K562 (cell line): Measurements from ENCODE around the gene UMAD1. TPM values are rescaled to one million over a fixed set of nuclear protein-coding genes. Genes with fewer than 3 reads are reported as not detected.

ENCODE experiments used
- ATAC-seq: fragments of 200-7000 bp; cut with Tn5 transposase; 3 replicates; pipeline ENCODE4 v1.9.1; 2020; ENCODE audit warnings: moderate library complexity
- BruUV-seq: library from RNA; stranded (reverse); fragments of 400-500 nt; replicated peaks from 2 replicates; lab custom pipeline; 2021; lab: Mats Ljungman, UMichigan
- CTCF ChIA-PET: fragments of 300-600 bp; formaldehyde crosslinking; extraction: SDS; loops from one replicate; lab custom pipeline; 2021; ENCODE audit warnings: low intra/inter-chr PET ratio; lab: Yijun Ruan, JAX
- POLR2A ChIA-PET: fragments of 300-600, 350-650 bp; sonication (Branson Sonifier 250); formaldehyde crosslinking; extraction: SDS; loops from one replicate; lab custom pipeline; 2021; ENCODE audit warnings: antibody characterized with exemption, inconsistent platforms; lab: Yijun Ruan, JAX
- DNase-seq, 4 experiments: peaks; one replicate each; pipeline versions ENCODE4 v3.0.0 to v3.0.0-alpha.2; 2011 to 2018; ENCODE audit warnings: low spot score in 3 of 4, mixed read lengths in 3 of 4; ENCODE audit errors: extremely low read depth in 1 of 4
- FAIRE-seq: peaks from 2 replicates; lab custom pipeline; 2011; peaks lifted over from hg19 to GRCh38; lab: Jason Lieb, UNC
- H2AFZ ChIP-seq: 2 replicates; pipeline ENCODE4 v1.6.0; 2011; ENCODE audit warnings: low read depth, low read length, control low read depth, inconsistent platforms
- H3K27ac ChIP-seq: fragments of 200-600 bp; 3 replicates; pipeline ENCODE4 v1.8.0; 2011; ENCODE audit warnings: low read depth, mild to moderate bottlenecking, control low read depth, inconsistent platforms, low read length, moderate library complexity, mixed read lengths; ENCODE audit errors: extremely low read depth
- H3K27me3 ChIP-seq, 2 experiments: fragments of 300-600 bp in 1 of 2; 2 replicates in 1 of 2; 3 replicates in 1 of 2; pipeline versions ENCODE4 v1.6.0 to v1.8.0; 2011; ENCODE audit warnings: inconsistent platforms in 2 of 2, low read length in 2 of 2, mild to moderate bottlenecking in 1 of 2, mixed read lengths in 1 of 2, moderate library complexity in 1 of 2; ENCODE audit not compliant: control insufficient read depth in 2 of 2, insufficient read depth in 2 of 2
- H3K36me3 ChIP-seq: fragments of 300-600 bp; 3 replicates; pipeline ENCODE4 v1.8.0; 2011; ENCODE audit warnings: mild to moderate bottlenecking, low read length, inconsistent platforms; ENCODE audit not compliant: control insufficient read depth, insufficient read depth
- H3K4me1 ChIP-seq, 2 experiments: fragments of 200-600 bp in 1 of 2; replicated peaks in 1 of 2; 2 replicates in 1 of 2; 3 replicates in 1 of 2; pipeline versions ENCODE4 v1.5.1 to v1.8.0; 2011; ENCODE audit warnings: inconsistent platforms in 2 of 2, low read length in 2 of 2, mild to moderate bottlenecking in 1 of 2, mixed read lengths in 1 of 2, moderate library complexity in 1 of 2; ENCODE audit not compliant: control insufficient read depth in 2 of 2, insufficient read depth in 2 of 2
- H3K4me2 ChIP-seq: 2 replicates; pipeline ENCODE4 v1.6.1; 2011; ENCODE audit warnings: low read length, control low read depth, inconsistent platforms, mixed read lengths; ENCODE audit not compliant: insufficient read depth
- H3K4me3 ChIP-seq: fragments of 200-600 bp; sonication (generic), shearing (Covaris generic); 2 replicates; pipeline ENCODE4 v1.5.1; 2016; ENCODE audit warnings: control low read depth, inconsistent platforms
- H3K79me2 ChIP-seq: fragments of 200-600 bp; 3 replicates; pipeline ENCODE4 v1.8.0; 2011; ENCODE audit warnings: low read length, inconsistent platforms; ENCODE audit not compliant: control insufficient read depth, insufficient read depth
- H3K9ac ChIP-seq, 2 experiments: 2 replicates each; pipeline versions ENCODE4 v1.6.0 to v1.6.1; 2011; ENCODE audit warnings: low read depth in 2 of 2, low read length in 2 of 2, control low read depth in 1 of 2, inconsistent platforms in 1 of 2, mild to moderate bottlenecking in 1 of 2, mixed read lengths in 1 of 2; ENCODE audit not compliant: insufficient read depth in 1 of 2
- H3K9me1 ChIP-seq: one replicate; pipeline ENCODE4 v1.6.0; 2011; ENCODE audit warnings: inconsistent platforms, mild to moderate bottlenecking, low read length, moderate library complexity; ENCODE audit not compliant: control insufficient read depth, insufficient read depth
- H3K9me3 ChIP-seq: replicated peaks from 2 replicates; pipeline ENCODE4 v1.5.1; 2011; ENCODE audit warnings: low read depth, low read length, inconsistent platforms; ENCODE audit not compliant: control insufficient read depth, insufficient read depth
- H4K20me1 ChIP-seq: replicated peaks from 2 replicates; pipeline ENCODE4 v1.6.1; 2011; ENCODE audit warnings: low read length, inconsistent platforms, mixed read lengths; ENCODE audit not compliant: control insufficient read depth, insufficient read depth
- C11orf30 ChIP-seq: fragments of 450-650 bp; IDR thresholded peaks from 2 replicates; pipeline ENCODE4 v1.6.1; 2016; ENCODE audit warnings: low read depth, mild to moderate bottlenecking
- FOXA3 ChIP-seq, 2 experiments: fragments of 450-650 bp in 1 of 2; sonication (generic) in 1 of 2; formaldehyde crosslinking; IDR thresholded peaks in 1 of 2; conservative IDR thresholded peaks in 1 of 2; 2 replicates each; pipeline versions ENCODE4 v1.4.0 to v1.8.0; 2020 to 2022; ENCODE audit warnings: mild to moderate bottlenecking in 2 of 2, missing genetic modification reagents in 1 of 2
- FOXJ2 ChIP-seq: fragments of 200-800 bp; sonication (Bioruptor generic); IDR thresholded peaks from 2 replicates; pipeline ENCODE4 v1.6.1; 2016; ENCODE audit warnings: missing genetic modification characterization, missing compliant biosample characterization
- KLF6 ChIP-seq: fragments of 250-450 bp; sonication (Bioruptor Pico); IDR thresholded peaks from 2 replicates; pipeline ENCODE4 v1.4.0; 2020; ENCODE audit warnings: mild to moderate bottlenecking, moderate library complexity, borderline replicate concordance
- LCOR ChIP-seq: sonication (generic); formaldehyde crosslinking; IDR thresholded peaks from 2 replicates; pipeline ENCODE4 v1.8.0; 2022; ENCODE audit warnings: mild to moderate bottlenecking, missing genetic modification reagents
- MAFF ChIP-seq: IDR thresholded peaks from 2 replicates; pipeline ENCODE4 v1.6.1; 2012; ENCODE audit warnings: low read length, improper control_type of control experiment
- MAFG ChIP-seq: fragments of 450-650 bp; conservative IDR thresholded peaks from 2 replicates; pipeline ENCODE4 v1.6.1; 2016; ENCODE audit warnings: missing genetic modification characterization, missing compliant biosample characterization
- MAFK ChIP-seq: IDR thresholded peaks from 2 replicates; pipeline ENCODE4 v1.6.1; 2011; ENCODE audit warnings: low read length, improper control_type of control experiment
- NCOA2 ChIP-seq, 2 experiments: fragments of 450-650 bp; IDR thresholded peaks; 2 replicates each; pipeline ENCODE4 v1.6.1; 2018; ENCODE audit warnings: mild to moderate bottlenecking in 2 of 2, moderate library complexity in 1 of 2; ENCODE audit not compliant: partially characterized antibody in 2 of 2
- NR4A1 ChIP-seq, 2 experiments: fragments of 250-450 bp in 1 of 2; fragments of 450-650 bp in 1 of 2; sonication (Bioruptor Pico) in 1 of 2; IDR thresholded peaks; 2 replicates each; pipeline versions ENCODE4 v1.4.0 to v1.6.1; 2016 to 2020; ENCODE audit warnings: mild to moderate bottlenecking in 2 of 2, missing compliant biosample characterization in 1 of 2, missing genetic modification characterization in 1 of 2, moderate library complexity in 1 of 2
- RUNX1 ChIP-seq: sonication (generic); IDR thresholded peaks from 2 replicates; pipeline ENCODE4 v1.6.1; 2016; ENCODE audit warnings: antibody characterized with exemption, low read depth
- SIN3A ChIP-seq, 2 experiments: fragments of 150-350 bp in 1 of 2; IDR thresholded peaks; 2 replicates each; pipeline ENCODE4 v1.6.1; 2011 to 2016; ENCODE audit warnings: borderline replicate concordance in 2 of 2, low read depth in 2 of 2, low read length in 2 of 2, mild to moderate bottlenecking in 2 of 2, moderate library complexity in 2 of 2; ENCODE audit not compliant: control insufficient read depth in 1 of 2
- XRCC4 ChIP-seq: IDR thresholded peaks from one replicate; pipeline ENCODE4 v1.6.1; 2011; ENCODE audit not compliant: insufficient read depth, insufficient read length; ENCODE audit errors: extremely low read depth
- ZNF239 ChIP-seq: fragments of 250-450 bp; sonication (Bioruptor Pico); IDR thresholded peaks from 2 replicates; pipeline ENCODE4 v1.4.0; 2020; ENCODE audit warnings: mild to moderate bottlenecking
- ZNF316 ChIP-seq: fragments of 450-650 bp; IDR thresholded peaks from 2 replicates; pipeline ENCODE4 v1.6.1; 2016
- ZNF431 ChIP-seq: sonication (generic); formaldehyde crosslinking; IDR thresholded peaks from 2 replicates; pipeline ENCODE4 v1.8.0; 2022; ENCODE audit warnings: mild to moderate bottlenecking, missing genetic modification reagents
- ZNF57 ChIP-seq: fragments of 450-650 bp; formaldehyde crosslinking; IDR thresholded peaks from 2 replicates; pipeline ENCODE4 v1.4.0; 2020; ENCODE audit warnings: mild to moderate bottlenecking, moderate library complexity
- WGBS: fragments of 100-300 bp; shearing (Covaris generic); methylation state at CpG from one replicate; pipeline ENCODE4 v1.1.6; 2016; ENCODE audit warnings: low coverage, mixed read lengths; ENCODE audit not compliant: insufficient coverage; ENCODE audit errors: missing lambda C conversion rate; 5-methylcytosine and 5-hydroxymethylcytosine counted together
- in situ Hi-C: fragments of 300-500 bp; cut with MboI; formaldehyde crosslinking; loops from 4 replicates; pipeline ENCODE4 v1.15.0; 2018; ENCODE audit warnings: inconsistent platforms, mixed read lengths
- intact Hi-C: fragments of 100-400 bp; cut with micrococcal nuclease; formaldehyde crosslinking; loops from 2 replicates; pipeline ENCODE4 v1.14.2; 2022
- polyA plus RNA-seq, 8 experiments: library from polyadenylated mRNA; depleted of rRNA in 4 of 8; stranded (reverse) in 5 of 8; unstranded in 3 of 8; fragments of >200 nt; fragmentation: Nextera tagmentation in 2 of 8; fragmentation: Illumina TruSeq in 1 of 8; extraction: Ambion mirVana in 2 of 8; extraction: Trizol in 1 of 8; gene quantifications; 2 replicates each; pipeline versions ENCODE4 v1.2.1 to v1.2.3, GENCODE V29; 2011 to 2014; ENCODE audit warnings: inconsistent platforms in 1 of 8, missing spikeins in 1 of 8
- total RNA-seq, 7 experiments: library from RNA; depleted of rRNA in 6 of 7; stranded (reverse); fragments of >200 nt in 6 of 7; fragmentation: Illumina TruSeq in 2 of 7; extraction: Trizol in 2 of 7; gene quantifications; 2 replicates each; pipeline versions ENCODE4 v1.2.1 to v1.2.3, GENCODE V29; 2011 to 2021; ENCODE audit warnings: low replicate concordance in 1 of 7
- TF ChIP-seq, protein P1 (sequence below), 3 experiments: fragments of 200-800 bp in 1 of 3; sonication (Bioruptor generic) in 1 of 3; sonication (generic) in 1 of 3; formaldehyde crosslinking in 1 of 3; IDR thresholded peaks; 2 replicates each; pipeline versions ENCODE4 v1.6.1 to v1.8.0; 2016 to 2022; ENCODE audit warnings: mild to moderate bottlenecking in 2 of 3, missing compliant biosample characterization in 2 of 3, missing genetic modification characterization in 2 of 3, missing genetic modification reagents in 1 of 3
- TF ChIP-seq, protein P2 (sequence below), 2 experiments: fragments of 450-650 bp in 1 of 2; sonication (generic) in 1 of 2; formaldehyde crosslinking in 1 of 2; IDR thresholded peaks in 1 of 2; conservative IDR thresholded peaks in 1 of 2; 2 replicates each; pipeline versions ENCODE4 v1.6.1 to v1.8.1; 2016 to 2023; ENCODE audit warnings: mild to moderate bottlenecking in 2 of 2, moderate library complexity in 2 of 2, inconsistent platforms in 1 of 2, missing genetic modification reagents in 1 of 2

The UMAD1 gene
- total and polyA plus RNA-seq, 9 of the 15 experiments (the other 6 are each of a cell fraction or from before 2014, with no cell fraction given): 9.0 to 26.7 (median 13.3) TPM

DNA sequence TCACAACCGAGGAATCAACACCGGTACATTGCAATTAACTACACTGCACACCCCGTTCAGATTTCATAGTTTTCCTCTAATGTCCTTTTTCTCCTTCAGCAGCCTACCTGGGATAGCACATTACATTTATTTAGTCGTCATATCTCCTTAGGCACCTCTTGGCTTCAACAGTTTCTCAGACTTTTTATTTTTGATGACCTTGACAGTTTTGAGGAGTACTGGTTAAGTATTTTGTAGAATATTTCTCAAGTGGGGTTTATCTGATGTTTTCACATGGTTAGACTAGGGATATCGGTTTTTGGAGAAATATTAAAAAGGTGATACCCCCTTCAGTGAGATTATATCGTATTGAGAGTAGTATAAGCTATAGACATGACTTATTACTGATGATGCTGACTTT is 241.0 kb downstream of the UMAD1 start:
- ChIA-PET POLR2A (no interaction called here), CTCF (no interaction called here)
- Histone ChIP-seq H3K27me3 (no peaks in the 10 kb centered on the region), H3K4me3 (no peak overlapping the region), H2AFZ (no peak overlapping the region), H3K9me1 (no peaks in the 10 kb centered on the region), H3K9ac (no peak overlapping the region), H3K36me3 (no peaks in the 10 kb centered on the region), H4K20me1 (no peaks in the 10 kb centered on the region), H3K4me2 (no peak overlapping the region), H3K27ac (no peak overlapping the region), H3K9me3 (no peaks in the 10 kb centered on the region), H3K4me1 (no peaks in the 10 kb centered on the region), H3K79me2 (no peaks in the 10 kb centered on the region)
- BruUV-seq: no TSS peak
- WGBS: 40% methylated on average over 6 of the region's 6 CpGs
- DNase-seq (no peak), FAIRE-seq (no peak), ATAC-seq (no peak)
- TF ChIP-seq FOXJ2 (tag): no peak
- TF ChIP-seq LCOR (CRISPR knock-in tag): no peak
- peak; percentile 70 for TF ChIP-seq ZNF316
- TF ChIP-seq KLF6 (CRISPR knock-in tag): no peak
- TF ChIP-seq ZNF239 (CRISPR knock-in tag): no peak
- no peak for TF ChIP-seq ZNF57
- TF ChIP-seq XRCC4: no peak
- peak; percentile 23; the same call in 1 of the 2 replicates for TF ChIP-seq MAFG (tag)
- TF ChIP-seq, protein P1, sequence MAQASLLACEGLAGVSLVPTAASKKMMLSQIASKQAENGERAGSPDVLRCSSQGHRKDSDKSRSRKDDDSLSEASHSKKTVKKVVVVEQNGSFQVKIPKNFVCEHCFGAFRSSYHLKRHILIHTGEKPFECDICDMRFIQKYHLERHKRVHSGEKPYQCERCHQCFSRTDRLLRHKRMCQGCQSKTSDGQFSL (CRISPR knock-in tag; IDR thresholded peaks at IDR 0.05): no peak
- TF ChIP-seq, protein P1 (tag; IDR thresholded peaks at IDR 0.05): no peak
- no peak for TF ChIP-seq RUNX1
- no peak for TF ChIP-seq NR4A1 (CRISPR knock-in tag; IDR thresholded peaks at IDR 0.05)
- TF ChIP-seq NR4A1 (tag; IDR thresholded peaks at IDR 0.05): no peak
- no peak for TF ChIP-seq ZNF431 (CRISPR knock-in tag)
- TF ChIP-seq FOXA3 (CRISPR knock-in tag; conservative IDR thresholded peaks at IDR 0.05 in 1 of 2, IDR thresholded peaks at IDR 0.05 in 1 of 2): no peak
- TF ChIP-seq, protein P2, sequence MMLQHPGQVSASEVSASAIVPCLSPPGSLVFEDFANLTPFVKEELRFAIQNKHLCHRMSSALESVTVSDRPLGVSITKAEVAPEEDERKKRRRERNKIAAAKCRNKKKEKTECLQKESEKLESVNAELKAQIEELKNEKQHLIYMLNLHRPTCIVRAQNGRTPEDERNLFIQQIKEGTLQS (IDR thresholded peaks at IDR 0.05): no peak
- TF ChIP-seq, protein P2 (CRISPR knock-in tag; conservative IDR thresholded peaks at IDR 0.05): no peak
- peak; percentile 50 for TF ChIP-seq MAFF
- no peak for TF ChIP-seq SIN3A (IDR thresholded peaks at IDR 0.05; ENCODE audit: borderline replicate concordance in 2 of 2, control insufficient read depth in 1 of 2, low read depth in 2 of 2, low read length in 2 of 2)
- TF ChIP-seq C11orf30: peak; percentile 35; the same call in 1 of the 2 replicates
- TF ChIP-seq MAFK: no peak; the same call in 1 of the 2 replicates
- no peak for TF ChIP-seq NCOA2 (IDR thresholded peaks at IDR 0.05; ENCODE audit: partially characterized antibody in 2 of 2)
- in situ Hi-C loops (no loop called here), intact Hi-C loops (no loop called here)
